Right lung (tissue), 5 donors: ENCODE data around the gene ACTMAP. TPM values are rescaled to one million over a fixed set of nuclear protein-coding genes. Genes with fewer than 3 reads are reported as not detected.

Experiments
- DNase-seq, 2 donors: peaks; one replicate each; pipeline ENCODE4 v3.0.0-alpha.2; 2013
- polyA plus RNA-seq, 5 donors: library from polyadenylated mRNA; unstranded; fragments of 120-200 nt; gene quantifications; one replicate each; pipeline versions ENCODE4 v1.2.1 to v1.2.3, GENCODE V29; 2013; ENCODE audit warnings: inconsistent platforms in 1 of 5, low replicate concordance in 1 of 5; ENCODE audit not compliant: insufficient read length in 5 of 5, insufficient read depth in 1 of 5

ACTMAP gene
- polyA plus RNA-seq, 5 donors, result 10.8 to 14.4 (median 12.4) TPM

DNA sequence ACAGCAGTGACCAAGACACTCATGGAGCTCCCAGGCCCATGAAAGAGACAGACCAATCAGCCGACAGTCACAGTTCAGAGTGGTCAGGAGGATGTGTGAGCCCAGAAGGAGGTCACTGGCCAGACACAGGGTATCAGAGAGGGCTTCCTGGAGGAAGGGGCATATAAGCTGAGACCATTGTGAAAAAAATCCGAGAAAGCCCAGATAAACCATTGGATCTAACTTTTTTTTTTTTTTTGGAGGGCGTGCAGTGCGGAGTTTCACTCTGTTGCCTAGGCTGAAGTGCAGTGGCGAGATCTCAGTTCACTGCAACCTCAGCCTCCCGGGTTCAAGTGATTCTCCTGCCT is 29.2 kb downstream of the ACTMAP start:
- DNase-seq, result no peak

DNA sequence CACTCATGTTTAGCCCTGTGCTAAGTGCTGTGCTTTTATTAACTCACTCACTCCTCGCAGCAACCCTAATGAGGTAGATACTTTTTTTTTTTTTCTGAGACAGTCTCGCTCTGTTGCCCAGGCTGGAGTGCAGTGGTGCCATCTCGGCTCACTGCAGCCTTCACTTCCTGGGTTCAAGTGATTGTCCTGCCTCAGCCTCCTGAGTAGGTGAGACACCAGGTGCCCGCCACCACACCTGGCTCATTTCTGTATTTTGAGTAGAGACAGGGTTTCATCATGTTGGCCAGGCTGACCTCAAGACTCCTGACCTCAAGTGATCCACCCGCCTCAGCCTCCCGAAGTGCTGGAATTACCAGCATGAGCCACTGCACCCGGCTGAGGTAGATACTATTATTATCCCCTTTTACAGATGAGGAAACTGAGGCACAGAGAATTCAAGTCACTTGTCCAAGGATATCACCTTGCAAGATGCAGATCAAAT is 30.8 kb downstream of the ACTMAP start:
- DNase-seq, result no peak

DNA sequence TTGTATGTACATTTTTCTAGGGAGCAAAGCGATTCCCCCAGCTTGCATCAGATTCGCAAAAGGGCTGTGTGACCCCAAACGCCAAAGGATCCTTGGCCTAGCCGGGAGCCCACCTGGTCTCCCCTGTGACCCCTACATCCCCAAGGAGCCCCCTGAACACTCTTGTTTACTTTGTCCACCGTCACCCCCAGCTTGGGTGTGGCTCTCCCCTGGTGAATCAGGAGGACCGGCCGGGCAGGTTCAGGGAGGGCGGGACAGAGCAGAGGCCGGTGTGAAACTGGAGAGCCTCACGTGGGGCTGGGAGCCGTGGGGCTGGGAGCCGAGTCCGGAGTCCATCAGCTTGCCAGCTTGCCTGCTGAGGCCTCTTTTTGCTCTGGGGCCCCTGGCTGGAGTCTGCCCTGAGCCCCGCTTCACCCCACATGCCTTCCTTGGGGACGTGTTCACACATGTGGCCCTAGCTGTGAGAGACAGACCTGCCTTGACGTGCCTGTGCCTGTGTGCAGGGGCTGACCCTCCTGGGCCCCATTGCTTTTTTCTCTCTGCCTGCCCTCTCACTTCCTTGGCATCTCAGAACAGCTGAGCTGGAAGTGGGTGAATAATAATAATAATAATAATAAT is 31.4 kb downstream of the ACTMAP start:
- peak; percentile 38 to 45 for DNase-seq

DNA sequence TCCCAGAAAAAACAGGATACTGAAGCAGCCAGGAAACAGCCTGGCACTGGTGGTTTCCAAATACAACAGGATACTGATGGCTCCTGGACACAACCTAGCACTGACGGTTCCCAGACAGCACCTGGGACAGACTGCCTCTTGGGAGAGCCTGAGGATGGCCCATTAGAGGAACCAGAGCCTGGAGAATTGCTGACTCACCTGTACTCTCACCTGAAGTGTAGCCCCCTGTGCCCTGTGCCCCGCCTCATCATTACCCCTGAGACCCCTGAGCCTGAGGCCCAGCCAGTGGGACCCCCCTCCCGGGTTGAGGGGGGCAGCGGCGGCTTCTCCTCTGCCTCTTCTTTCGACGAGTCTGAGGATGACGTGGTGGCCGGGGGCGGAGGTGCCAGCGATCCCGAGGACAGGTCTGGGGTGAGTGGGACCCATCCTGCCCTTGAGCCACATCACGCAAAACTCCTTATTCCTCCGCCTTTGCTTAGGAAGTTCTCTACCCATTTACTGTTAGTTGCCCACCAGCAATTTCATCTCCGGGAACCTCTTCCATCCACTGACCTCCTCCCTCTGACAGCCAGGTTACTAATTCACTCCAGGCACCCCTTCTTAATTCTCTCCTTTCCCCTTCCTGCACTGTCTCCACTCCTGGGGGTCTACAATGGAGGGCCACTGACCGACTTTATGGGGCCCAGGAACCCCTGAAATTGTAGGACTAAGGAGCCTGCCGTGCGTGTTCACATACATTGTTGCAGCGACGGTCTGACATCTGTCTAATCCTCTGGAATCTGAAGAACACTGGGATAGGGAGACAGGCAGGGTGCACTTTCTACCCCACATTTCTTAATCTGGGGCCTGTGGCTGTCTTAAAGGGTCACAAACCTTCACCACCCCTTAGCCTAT is 32.1 kb downstream of the ACTMAP start:
- DNase-seq, result peak in 1 of 2 donors; percentile 5

DNA sequence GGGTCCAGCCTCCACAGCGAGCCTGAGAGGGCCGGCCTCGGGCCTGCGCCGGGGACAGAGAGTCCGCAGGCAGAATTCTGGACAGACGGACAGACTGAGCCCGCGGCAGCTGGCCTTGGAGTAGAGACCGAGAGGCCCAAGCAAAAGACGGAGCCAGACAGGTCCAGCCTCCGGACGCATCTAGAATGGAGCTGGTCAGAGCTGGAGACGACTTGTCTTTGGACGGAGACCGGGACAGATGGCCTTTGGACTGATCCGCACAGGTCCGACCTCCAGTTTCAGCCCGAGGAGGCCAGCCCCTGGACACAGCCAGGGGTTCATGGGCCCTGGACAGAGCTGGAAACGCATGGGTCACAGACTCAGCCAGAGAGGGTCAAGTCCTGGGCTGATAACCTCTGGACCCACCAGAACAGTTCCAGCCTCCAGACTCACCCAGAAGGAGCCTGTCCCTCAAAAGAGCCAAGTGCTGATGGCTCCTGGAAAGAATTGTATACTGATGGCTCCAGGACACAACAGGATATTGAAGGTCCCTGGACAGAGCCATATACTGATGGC is 32.9 kb downstream of the ACTMAP start:
- peak in 1 of 2 donors; percentile 6 for DNase-seq

DNA sequence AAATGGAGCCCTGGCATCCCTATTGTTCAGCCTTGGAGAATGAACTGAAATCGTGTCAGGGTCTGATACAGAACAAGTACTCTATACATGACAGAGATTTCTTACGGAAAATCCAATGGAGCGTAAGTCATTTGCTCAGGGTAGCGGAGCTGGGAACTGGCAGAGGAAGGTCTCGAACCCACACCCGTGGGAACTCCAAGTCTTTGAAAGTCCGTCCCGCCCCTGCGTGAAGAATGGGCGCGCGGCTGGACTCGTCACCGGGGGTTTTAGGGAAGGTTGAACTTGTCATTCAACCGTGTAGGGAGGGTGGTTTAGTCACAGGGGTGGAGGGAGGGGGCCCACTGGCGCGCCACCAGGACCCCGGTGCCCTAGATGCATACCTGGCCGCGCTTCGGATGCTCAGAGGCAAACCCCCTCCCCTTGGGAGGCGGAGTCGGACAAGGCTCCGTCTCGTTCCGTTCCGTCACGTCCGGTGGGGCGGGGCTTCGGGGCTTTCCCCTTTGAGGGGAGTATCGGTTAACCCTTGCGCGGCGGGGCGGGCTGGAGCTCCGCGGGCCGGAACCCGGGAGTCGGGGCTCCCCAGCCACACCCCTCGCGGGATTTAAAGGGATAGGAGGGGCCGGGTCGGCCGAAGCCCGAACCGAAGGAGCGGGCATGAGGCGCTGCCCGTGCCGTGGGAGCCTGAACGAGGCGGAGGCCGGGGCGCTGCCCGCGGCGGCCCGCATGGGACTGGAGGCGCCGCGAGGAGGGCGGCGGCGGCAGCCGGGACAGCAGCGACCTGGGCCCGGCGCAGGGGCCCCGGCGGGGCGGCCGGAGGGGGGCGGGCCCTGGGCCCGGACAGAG is 33.6 kb downstream of the ACTMAP start, which contains the start of the genes COQ8B and ITPKC:
TSS of gene COQ8B (minus strand) at position 405 of the 843 bp plus-strand sequence. CDS start 2,254 bp downstream, outside the sequence.
TSS of gene ITPKC (plus strand) at position 631 of the 843 bp plus-strand sequence. CDS start at position 655, 24 bp downstream.
- DNase-seq, result peak; percentile 98 to 99

DNA sequence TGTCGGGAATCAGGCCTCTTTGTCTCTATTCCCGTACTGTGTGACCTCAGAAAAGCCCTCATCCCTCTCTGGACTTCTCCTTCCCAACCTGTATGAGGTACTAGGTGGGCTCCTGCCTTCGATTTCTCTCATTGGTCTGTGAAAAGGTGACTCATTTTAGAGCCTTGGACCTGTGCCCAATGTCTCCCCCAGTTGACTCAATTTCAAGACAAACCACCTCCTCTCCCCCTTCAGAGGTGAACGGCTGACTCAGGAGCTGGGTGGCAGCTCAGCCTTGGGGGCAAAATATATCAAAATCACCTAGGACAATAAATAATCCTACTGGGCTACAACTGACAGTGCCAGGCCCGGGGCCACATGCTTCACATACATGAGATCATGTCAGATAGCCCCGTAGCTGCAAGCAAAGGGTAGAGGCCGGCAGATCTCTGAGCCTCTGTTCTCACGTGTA is 34.2 kb downstream of the ACTMAP start:
- no peak for DNase-seq

DNA sequence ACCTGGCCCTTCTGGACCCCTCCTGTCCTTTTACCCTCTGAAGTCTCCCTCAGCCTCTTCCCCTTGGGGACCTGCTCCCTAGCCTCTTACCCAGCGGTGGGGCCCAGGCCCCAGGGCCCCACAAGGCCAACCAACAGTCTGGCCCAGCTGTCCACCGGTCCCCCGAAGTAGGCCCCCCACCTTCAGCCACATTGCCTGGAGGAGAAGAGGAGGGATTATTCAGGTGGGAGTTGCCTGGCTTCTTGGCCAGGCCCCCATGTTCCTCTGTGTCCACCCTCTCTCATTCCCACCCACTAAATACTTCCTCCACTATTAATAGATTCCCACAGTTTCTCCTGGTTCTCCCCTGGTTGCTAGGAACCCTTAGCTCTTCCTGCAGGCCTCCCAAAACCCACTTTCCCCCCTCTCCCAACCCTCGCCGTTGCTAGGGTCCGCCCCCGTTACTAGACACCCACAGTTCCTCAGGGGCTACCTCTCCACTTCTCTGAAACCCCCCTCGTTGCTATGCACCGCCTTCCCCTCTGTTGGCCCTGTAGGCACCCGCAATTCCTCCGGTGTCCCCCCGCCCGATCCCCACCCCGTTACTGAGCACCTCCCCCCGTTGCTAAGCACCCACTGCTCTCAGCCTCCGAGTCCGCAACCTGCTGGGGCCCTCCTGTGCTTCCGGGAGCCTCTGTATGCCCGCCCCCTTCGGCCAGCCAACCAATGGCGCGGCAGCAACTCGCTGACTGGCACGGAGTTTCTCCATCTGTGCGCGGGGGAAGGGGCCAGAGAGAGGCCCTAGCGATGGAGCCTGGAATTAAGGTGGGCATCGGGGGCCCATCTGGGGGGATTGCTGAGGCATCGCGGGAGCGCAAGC is 35.6 kb downstream of the ACTMAP start:
- peak; percentile 91 to 92 for DNase-seq

DNA sequence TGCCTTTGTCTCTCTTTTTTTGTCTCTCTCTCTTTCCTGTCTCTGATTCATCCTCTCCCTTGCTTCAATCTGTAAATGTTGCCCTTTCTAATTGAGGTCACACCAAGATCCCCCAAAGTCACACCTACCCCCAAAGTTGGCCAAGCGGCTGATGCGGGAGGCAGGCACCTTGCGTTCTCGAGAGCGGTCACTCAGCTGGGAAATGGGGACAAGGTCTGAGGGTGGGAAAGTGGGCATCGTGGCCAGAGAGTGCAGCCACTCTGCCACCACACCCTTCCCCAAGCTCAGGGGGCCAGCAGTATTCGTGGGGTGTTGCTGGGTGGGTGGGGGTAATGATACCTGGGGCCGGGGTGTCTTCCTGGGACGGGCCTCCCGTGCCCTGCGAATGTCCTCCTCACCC is 36.3 kb downstream of the ACTMAP start:
- DNase-seq, result no peak

DNA sequence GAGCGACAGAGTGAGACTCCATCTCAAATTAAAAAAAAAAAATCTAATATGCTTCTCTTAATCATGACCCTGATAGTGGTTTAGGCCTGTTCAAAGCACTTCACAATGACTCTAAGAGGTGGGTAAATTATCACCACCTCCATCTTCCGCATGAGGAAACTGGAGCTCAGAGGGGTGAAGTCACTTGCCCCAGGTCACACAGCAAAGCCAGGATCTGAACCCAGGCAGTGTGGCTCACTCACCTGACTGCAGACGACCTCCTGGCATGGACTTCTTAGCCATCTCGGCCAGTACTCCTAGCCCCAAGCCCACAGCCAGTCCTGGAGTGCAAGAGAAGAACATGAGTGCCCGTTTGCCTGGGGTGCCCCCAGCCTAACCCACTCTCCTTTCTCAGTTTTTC is 40.5 kb downstream of the ACTMAP start:
- DNase-seq, result no peak

DNA sequence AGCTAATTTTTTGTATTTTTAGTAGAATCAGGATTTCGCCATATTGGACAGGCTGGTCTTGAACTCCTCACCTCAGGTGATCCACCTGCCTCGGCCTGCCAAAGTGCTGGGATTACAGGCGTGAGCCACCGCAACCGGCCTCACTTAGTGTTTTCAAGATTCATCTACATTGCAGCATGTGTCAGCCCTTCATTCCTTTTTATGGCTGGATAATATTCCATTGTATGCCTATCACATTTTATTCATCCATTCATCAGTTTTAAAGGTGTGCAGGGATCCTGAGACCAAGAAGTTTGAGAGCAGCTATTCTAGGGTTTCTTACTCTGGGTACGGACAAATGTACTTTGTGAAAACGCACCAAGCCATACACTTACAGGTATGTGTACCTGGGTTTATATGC is 42.7 kb downstream of the ACTMAP start:
- no peak for DNase-seq

DNA sequence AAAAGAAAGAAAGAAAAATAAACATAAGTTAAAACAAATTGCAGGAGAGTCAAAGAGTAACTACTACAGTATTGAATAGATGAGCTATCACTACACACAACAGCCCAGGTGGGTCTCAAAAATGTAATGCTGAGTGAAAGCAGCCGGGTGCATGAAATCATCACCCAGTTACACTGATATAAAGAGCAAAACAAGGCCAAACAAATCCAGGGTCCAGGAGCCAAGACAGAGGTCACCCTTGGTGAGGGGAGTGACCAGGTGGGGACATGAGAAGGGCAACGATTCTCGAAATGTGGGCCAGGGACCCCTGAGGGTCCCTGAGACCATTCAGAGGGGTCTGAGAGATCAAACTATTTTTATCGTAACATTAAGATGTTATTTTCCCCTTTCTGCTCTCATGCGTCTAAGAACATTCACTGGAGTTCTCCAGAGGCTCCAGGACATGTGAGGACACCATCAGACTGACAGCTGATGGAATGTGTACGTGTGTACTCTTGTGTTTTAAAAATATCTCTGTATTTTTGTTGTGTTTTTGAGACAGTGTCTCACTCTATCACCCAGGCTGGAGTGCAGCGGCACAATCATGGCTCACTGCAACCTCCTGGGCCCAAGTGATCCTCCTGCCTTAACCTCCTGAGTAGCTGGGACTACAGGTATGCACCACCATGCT is 44.2 kb downstream of the ACTMAP start:
- no peak for DNase-seq

DNA sequence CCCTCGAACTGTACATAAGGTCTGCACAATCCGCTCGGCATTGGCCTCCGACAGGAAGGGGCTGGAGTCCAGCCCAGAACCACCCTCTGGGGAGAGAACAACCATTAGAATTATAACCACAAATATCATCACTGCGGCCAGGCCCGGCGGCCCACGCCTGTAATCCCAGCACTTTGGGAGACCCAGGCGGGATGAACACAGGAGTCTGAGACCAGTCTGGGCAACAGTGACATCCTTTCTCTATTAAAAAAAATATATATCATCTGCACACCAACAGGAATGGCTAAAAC is 45.0 kb downstream of the ACTMAP start:
- no peak for DNase-seq

DNA sequence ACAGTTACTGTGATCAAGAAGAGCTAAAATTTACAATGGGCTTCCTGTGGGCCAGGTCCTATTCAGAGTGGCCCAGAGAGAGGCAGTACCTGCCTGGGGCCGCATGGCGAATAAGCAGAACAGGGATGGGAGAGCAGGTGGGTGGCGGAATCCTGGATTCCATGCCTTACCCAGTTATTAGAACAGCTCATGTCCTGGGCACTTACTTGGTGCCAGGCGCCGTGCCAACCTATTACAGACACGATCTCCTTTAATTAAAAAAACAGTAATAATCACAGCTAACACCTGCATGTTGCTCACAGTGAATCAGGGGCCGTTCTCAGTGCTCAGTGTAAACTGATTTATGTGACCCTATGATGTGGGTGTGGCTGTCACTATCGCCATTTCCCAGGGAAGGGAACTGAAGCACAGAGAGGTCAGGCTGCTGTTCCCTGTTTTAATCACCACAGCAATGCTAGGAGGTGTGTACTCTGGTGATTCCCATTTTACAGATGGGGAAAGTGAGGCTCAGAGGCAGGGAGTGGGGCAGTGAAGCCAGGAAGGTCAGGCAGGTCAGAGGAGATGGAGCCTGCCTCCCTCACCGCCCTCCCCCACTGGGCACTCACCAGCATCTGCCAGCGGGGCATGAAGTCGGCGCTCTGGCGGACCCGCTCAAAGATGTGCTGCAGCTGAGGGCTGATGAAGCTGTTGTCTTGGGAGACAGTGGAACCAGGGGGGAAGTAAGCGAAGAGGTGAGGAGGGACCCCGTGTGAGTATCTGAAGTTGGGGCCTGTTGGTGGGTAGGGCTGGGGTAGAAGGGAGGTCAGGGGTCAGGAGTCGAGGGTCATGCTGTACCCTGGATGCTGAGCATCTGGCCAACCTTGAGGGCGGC is 45.6 kb downstream of the ACTMAP start:
- DNase-seq, result no peak

DNA sequence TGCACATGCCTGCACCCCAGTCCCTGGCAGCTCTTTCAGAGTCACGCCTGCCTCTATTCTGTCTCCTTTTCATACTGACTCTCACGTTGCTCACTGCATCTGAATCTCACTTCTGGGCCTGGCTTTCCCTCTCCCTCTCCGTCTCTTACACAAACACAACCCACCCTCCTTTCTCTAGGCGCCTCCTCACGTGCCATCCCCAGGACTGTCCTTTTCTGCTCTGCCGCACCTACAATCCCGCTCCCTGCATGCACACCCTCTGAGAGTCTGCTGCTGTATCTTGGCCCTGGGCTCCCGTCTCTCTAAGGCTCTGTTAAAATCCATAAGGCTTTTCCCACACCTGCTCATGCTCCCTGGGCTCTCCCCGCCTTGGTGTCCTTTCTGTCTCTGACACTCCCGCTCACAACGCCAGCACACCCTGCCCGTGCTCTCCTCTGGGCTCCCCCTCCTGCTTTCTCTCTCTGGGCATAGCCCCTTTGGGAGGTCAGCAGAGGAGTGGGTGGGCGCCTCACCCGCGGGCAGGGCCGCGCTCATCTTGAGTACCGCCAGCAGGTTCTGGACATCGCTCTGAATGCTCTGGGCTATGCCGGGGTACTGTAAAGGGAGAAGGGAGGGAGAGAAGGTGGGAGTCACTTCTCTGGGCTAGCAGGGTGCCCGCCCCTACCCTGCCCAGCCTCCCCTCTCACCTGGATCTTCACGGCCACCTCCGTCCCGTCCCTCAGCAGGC is 47.1 kb downstream of the ACTMAP start:
- DNase-seq, result no peak

DNA sequence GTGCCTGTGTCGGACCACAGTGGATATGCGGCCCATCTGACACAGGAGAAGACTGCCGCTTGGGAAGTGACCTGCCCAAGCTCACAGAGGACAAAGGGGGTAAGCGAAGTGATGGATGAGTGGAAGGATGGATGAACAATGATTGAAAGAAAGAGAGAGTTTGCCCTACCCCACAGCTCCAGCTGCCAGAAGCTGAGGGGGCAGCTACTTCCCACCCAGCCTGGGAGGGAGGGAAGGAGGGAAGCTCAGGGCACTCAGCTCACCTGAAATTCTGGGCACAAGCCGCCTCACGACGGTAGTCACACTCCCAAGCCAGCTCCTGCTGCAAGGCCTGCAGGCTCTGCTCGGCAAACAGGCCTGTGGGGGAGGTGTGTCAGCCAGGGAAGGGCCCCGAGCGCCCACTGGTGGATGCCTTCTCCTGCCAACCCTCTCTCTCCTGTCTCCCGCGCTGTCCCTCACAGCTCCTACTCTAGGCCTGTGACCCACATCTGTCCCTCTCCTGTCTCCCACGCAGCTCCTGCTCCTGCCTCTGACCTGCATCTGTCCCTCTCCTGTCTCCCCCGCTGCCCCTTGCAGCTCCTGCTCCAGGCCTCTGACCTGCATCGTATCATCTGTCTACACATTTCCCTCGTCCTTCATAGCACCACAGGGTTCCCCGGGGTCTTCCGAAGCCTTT is 47.8 kb downstream of the ACTMAP start:
- DNase-seq, result no peak

DNA sequence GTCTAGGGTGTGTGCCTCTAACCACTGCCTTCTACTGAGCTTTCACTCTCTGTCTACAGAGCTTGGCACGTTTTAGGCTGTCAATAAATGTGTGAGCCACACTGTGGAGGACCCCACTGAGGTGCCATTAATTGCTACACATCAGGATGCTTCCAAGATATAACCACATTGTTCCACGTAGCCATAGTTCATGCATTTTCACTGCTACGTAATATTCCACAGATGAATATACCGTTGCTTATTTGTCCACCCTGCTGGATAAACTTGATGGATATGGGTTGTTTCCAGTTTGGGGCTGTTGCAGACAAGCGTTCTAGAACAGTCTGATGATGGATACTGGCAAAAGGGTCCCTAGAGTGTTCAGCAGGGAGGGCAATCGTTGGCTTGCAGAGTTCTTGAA is 48.5 kb downstream of the ACTMAP start:
- DNase-seq, result no peak

DNA sequence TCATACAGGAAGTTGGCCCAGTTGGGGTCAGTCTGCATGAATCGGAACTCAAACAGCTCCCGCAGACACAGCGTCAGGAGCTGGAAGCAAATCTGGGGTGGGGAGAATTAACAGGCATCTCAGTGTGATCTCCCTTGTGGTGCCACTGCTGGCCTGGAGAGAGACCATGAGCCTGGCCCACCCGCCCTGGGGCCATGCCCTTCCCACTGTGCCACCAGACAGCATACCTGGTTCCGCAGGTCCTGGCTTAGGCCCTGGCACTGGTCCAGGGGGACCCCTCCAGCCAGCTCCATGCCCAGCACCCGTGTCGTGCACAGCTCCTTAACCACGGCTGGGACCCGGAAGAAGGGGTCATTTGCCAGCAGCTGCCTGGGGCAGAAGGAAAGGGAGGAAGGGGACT is 50.2 kb downstream of the ACTMAP start:
- no peak for DNase-seq
